HepG2 (cell line): ENCODE measurements around the gene SGCB. TPM values are rescaled to one million over a fixed set of nuclear protein-coding genes. Genes with fewer than 3 reads are reported as not detected.

Experiments used
- ATAD3A ChIP-seq: sonication (generic); formaldehyde crosslinking; IDR thresholded peaks from 2 replicates; pipeline ENCODE4 v1.4.0; 2020; ENCODE audit warnings: missing genetic modification reagents
- FIP1L1 ChIP-seq: fragments of 200-400 bp; formaldehyde crosslinking; IDR thresholded peaks from 2 replicates; pipeline ENCODE4 v1.6.1; 2018; ENCODE audit warnings: low read depth, mild to moderate bottlenecking, low read length, moderate library complexity, borderline replicate concordance; ENCODE audit not compliant: insufficient read depth
- FOXC1 ChIP-seq: sonication (generic); formaldehyde crosslinking; IDR thresholded peaks from 2 replicates; pipeline ENCODE4 v1.8.0; 2022; ENCODE audit warnings: mild to moderate bottlenecking, missing genetic modification reagents, borderline replicate concordance
- MEIS1 ChIP-seq: sonication (generic); formaldehyde crosslinking; IDR thresholded peaks from 2 replicates; pipeline ENCODE4 v1.9.0; 2021; ENCODE audit warnings: mild to moderate bottlenecking, missing genetic modification reagents, moderate library complexity, borderline replicate concordance
- NCOA2 ChIP-seq: sonication (generic); formaldehyde crosslinking; IDR thresholded peaks from 2 replicates; pipeline ENCODE4 v1.8.0; 2022; ENCODE audit warnings: inconsistent platforms
- STAT5B ChIP-seq: sonication (generic); formaldehyde crosslinking; IDR thresholded peaks from 2 replicates; pipeline ENCODE4 v1.4.0; 2020; ENCODE audit warnings: missing genetic modification reagents
- TAF15 ChIP-seq: fragments of 200-400 bp; formaldehyde crosslinking; IDR thresholded peaks from one replicate; pipeline ENCODE4 v1.6.1; 2018; ENCODE audit warnings: mild to moderate bottlenecking, low read depth, low read length; ENCODE audit not compliant: poor library complexity, severe bottlenecking
- ZNF207 ChIP-seq: fragments of 450-650 bp; IDR thresholded peaks from 2 replicates; pipeline ENCODE4 v1.6.1; 2016; ENCODE audit warnings: antibody characterized with exemption, borderline replicate concordance
- ZNF263 ChIP-seq: sonication (generic); formaldehyde crosslinking; IDR thresholded peaks from 2 replicates; pipeline ENCODE4 v1.4.0; 2020; ENCODE audit warnings: missing genetic modification reagents
- ZNF773 ChIP-seq: sonication (generic); formaldehyde crosslinking; IDR thresholded peaks from 2 replicates; pipeline ENCODE4 v1.4.0; 2020; ENCODE audit warnings: missing genetic modification reagents, borderline replicate concordance
- ZNF776 ChIP-seq: sonication (generic); formaldehyde crosslinking; IDR thresholded peaks from 2 replicates; pipeline ENCODE4 v1.4.0; 2020; ENCODE audit warnings: mild to moderate bottlenecking, missing genetic modification reagents
- polyA plus RNA-seq, 8 experiments: library from polyadenylated mRNA; depleted of rRNA in 3 of 8; stranded (reverse) in 7 of 8; unstranded in 1 of 8; fragments of >200 nt; fragmentation: Illumina TruSeq in 4 of 8; extraction: Trizol in 4 of 8; gene quantifications; 2 replicates each; pipeline versions ENCODE4 v1.2.1 to v1.2.3, GENCODE V29; 2011 to 2016; ENCODE audit warnings: low read depth in 4 of 8, missing spikeins in 1 of 8, mixed read lengths in 1 of 8; ENCODE audit not compliant: insufficient read depth in 1 of 8
- total RNA-seq, 5 experiments: library from RNA; depleted of rRNA; stranded (reverse); fragments of >200 nt; fragmentation: Illumina TruSeq; extraction: Trizol; gene quantifications; 2 replicates each; pipeline ENCODE4 v1.2.3, GENCODE V29; 2016; ENCODE audit warnings: low read depth in 1 of 5
- TF ChIP-seq, protein P1 (sequence below): sonication (generic); formaldehyde crosslinking; IDR thresholded peaks from 2 replicates; pipeline ENCODE4 v1.4.0; 2020; ENCODE audit warnings: missing genetic modification reagents
- TF ChIP-seq, protein P2 (sequence below): sonication (generic); formaldehyde crosslinking; IDR thresholded peaks from 2 replicates; pipeline ENCODE4 v1.4.0; 2020; ENCODE audit warnings: missing genetic modification reagents
- TF ChIP-seq, protein P3 (sequence below): sonication (generic); formaldehyde crosslinking; conservative IDR thresholded peaks from 2 replicates; pipeline ENCODE4 v1.8.0; 2022; ENCODE audit warnings: mild to moderate bottlenecking, moderate library complexity, missing genetic modification reagents
- TF ChIP-seq, protein P4 (sequence below): sonication (generic); formaldehyde crosslinking; IDR thresholded peaks from 2 replicates; pipeline ENCODE4 v1.9.0; 2021; ENCODE audit warnings: missing genetic modification reagents, borderline replicate concordance
- TF ChIP-seq, protein P5 (sequence below): sonication (generic); formaldehyde crosslinking; conservative IDR thresholded peaks from 2 replicates; pipeline ENCODE4 v1.8.0; 2022; ENCODE audit warnings: missing genetic modification reagents

The SGCB gene
- total and polyA plus RNA-seq, 2 of the 13 experiments (the other 11 are each of a cell fraction or from before 2014, with no cell fraction given), result 2.2 to 4.8 TPM

DNA sequence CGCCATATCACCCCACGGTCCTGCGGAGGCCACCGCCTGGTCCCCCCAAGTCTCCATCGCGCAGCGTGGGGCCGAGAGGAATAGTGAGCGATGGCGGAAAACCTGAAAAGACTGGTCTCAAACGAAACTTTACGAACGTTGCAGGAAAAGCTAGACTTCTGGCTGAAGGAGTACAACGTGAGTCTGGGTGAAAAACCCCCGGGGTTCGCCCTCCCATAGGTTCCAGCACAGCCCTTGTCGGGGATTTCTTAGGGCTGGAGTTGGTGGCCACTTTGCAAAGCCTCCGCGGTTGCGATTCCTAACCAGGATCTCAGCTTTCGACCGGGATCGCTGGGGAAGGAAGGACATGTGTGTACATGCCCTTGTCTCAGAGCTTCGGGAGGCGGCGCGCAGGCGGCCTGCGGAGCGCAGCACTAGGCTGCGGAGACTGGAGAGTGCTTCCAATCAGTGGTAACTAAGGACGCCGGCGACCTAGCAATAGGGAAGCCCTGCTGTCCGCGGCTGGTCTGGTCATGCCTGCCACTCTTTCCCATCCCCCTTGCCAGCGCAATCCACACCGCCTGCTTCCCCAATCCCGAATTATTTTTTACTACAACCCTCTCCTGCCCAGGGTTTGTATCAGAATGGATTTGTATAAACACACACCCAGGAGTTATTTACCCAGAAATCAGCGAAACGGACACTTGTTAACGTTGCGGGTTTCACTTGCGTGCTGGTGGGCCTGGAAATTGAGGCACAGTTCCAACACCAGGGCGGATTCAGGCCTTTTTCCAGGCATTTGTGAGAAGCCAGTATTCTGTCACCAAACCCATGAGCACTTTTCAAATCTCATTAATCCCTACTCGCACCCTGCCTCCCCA is 13.7 kb upstream of the SGCB start (continued):
- TF ChIP-seq, protein P1, sequence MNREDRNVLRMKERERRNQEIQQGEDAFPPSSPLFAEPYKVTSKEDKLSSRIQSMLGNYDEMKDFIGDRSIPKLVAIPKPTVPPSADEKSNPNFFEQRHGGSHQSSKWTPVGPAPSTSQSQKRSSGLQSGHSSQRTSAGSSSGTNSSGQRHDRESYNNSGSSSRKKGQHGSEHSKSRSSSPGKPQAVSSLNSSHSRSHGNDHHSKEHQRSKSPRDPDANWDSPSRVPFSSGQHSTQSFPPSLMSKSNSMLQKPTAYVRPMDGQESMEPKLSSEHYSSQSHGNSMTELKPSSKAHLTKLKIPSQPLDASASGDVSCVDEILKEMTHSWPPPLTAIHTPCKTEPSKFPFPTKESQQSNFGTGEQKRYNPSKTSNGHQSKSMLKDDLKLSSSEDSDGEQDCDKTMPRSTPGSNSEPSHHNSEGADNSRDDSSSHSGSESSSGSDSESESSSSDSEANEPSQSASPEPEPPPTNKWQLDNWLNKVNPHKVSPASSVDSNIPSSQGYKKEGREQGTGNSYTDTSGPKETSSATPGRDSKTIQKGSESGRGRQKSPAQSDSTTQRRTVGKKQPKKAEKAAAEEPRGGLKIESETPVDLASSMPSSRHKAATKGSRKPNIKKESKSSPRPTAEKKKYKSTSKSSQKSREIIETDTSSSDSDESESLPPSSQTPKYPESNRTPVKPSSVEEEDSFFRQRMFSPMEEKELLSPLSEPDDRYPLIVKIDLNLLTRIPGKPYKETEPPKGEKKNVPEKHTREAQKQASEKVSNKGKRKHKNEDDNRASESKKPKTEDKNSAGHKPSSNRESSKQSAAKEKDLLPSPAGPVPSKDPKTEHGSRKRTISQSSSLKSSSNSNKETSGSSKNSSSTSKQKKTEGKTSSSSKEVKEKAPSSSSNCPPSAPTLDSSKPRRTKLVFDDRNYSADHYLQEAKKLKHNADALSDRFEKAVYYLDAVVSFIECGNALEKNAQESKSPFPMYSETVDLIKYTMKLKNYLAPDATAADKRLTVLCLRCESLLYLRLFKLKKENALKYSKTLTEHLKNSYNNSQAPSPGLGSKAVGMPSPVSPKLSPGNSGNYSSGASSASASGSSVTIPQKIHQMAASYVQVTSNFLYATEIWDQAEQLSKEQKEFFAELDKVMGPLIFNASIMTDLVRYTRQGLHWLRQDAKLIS (CRISPR knock-in tag), result no peak
- TF ChIP-seq STAT5B (CRISPR knock-in tag) (no peak), FOXC1 (CRISPR knock-in tag) (no peak), FIP1L1 (no peak), ZNF263 (CRISPR knock-in tag) (0 out of 2 replicates have a peak, but pooled peaks have one; percentile 9), ZNF776 (CRISPR knock-in tag) (peak; percentile 48; the same call in 1 of the 2 replicates), ZNF773 (CRISPR knock-in tag) (no peak), MEIS1 (no peak), NCOA2 (CRISPR knock-in tag) (peak; percentile 32; the same call in 1 of the 2 replicates), TAF15 (no peak), ATAD3A (no peak), ZNF207 (no peak)
- TF ChIP-seq, protein P2, sequence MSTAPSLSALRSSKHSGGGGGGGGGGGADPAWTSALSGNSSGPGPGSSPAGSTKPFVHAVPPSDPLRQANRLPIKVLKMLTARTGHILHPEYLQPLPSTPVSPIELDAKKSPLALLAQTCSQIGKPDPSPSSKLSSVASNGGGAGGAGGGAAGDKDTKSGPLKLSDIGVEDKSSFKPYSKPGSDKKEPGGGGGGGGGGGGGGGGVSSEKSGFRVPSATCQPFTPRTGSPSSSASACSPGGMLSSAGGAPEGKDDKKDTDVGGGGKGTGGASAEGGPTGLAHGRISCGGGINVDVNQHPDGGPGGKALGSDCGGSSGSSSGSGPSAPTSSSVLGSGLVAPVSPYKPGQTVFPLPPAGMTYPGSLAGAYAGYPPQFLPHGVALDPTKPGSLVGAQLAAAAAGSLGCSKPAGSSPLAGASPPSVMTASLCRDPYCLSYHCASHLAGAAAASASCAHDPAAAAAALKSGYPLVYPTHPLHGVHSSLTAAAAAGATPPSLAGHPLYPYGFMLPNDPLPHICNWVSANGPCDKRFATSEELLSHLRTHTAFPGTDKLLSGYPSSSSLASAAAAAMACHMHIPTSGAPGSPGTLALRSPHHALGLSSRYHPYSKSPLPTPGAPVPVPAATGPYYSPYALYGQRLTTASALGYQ (CRISPR knock-in tag), result no peak
- TF ChIP-seq, protein P3, sequence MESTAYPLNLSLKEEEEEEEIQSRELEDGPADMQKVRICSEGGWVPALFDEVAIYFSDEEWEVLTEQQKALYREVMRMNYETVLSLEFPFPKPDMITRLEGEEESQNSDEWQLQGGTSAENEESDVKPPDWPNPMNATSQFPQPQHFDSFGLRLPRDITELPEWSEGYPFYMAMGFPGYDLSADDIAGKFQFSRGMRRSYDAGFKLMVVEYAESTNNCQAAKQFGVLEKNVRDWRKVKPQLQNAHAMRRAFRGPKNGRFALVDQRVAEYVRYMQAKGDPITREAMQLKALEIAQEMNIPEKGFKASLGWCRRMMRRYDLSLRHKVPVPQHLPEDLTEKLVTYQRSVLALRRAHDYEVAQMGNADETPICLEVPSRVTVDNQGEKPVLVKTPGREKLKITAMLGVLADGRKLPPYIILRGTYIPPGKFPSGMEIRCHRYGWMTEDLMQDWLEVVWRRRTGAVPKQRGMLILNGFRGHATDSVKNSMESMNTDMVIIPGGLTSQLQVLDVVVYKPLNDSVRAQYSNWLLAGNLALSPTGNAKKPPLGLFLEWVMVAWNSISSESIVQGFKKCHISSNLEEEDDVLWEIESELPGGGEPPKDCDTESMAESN (CRISPR knock-in tag), result no peak
- TF ChIP-seq, protein P4, sequence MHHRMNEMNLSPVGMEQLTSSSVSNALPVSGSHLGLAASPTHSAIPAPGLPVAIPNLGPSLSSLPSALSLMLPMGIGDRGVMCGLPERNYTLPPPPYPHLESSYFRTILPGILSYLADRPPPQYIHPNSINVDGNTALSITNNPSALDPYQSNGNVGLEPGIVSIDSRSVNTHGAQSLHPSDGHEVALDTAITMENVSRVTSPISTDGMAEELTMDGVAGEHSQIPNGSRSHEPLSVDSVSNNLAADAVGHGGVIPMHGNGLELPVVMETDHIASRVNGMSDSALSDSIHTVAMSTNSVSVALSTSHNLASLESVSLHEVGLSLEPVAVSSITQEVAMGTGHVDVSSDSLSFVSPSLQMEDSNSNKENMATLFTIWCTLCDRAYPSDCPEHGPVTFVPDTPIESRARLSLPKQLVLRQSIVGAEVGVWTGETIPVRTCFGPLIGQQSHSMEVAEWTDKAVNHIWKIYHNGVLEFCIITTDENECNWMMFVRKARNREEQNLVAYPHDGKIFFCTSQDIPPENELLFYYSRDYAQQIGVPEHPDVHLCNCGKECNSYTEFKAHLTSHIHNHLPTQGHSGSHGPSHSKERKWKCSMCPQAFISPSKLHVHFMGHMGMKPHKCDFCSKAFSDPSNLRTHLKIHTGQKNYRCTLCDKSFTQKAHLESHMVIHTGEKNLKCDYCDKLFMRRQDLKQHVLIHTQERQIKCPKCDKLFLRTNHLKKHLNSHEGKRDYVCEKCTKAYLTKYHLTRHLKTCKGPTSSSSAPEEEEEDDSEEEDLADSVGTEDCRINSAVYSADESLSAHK (CRISPR knock-in tag), result no peak
- TF ChIP-seq, protein P5, sequence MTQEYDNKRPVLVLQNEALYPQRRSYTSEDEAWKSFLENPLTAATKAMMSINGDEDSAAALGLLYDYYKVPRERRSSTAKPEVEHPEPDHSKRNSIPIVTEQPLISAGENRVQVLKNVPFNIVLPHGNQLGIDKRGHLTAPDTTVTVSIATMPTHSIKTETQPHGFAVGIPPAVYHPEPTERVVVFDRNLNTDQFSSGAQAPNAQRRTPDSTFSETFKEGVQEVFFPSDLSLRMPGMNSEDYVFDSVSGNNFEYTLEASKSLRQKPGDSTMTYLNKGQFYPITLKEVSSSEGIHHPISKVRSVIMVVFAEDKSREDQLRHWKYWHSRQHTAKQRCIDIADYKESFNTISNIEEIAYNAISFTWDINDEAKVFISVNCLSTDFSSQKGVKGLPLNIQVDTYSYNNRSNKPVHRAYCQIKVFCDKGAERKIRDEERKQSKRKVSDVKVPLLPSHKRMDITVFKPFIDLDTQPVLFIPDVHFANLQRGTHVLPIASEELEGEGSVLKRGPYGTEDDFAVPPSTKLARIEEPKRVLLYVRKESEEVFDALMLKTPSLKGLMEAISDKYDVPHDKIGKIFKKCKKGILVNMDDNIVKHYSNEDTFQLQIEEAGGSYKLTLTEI, result no peak
